Ishikawa (cell line): ENCODE data around the gene GIT1.

Experiments
- EGR1 ChIP-seq: IDR thresholded peaks from 2 replicates; pipeline ENCODE4 v1.6.1; 2012
- NFIC ChIP-seq: IDR thresholded peaks from 2 replicates; pipeline ENCODE4 v1.6.1; 2012
- TAF1 ChIP-seq: IDR thresholded peaks from 2 replicates; pipeline ENCODE4 v1.6.1; 2012; ENCODE audit warnings: low read depth, mild to moderate bottlenecking
- TCF12 ChIP-seq: IDR thresholded peaks from 2 replicates; pipeline ENCODE4 v1.6.1; 2012; ENCODE audit warnings: low read depth
- YY1 ChIP-seq: IDR thresholded peaks from 2 replicates; pipeline ENCODE4 v1.6.1; 2012; ENCODE audit warnings: low read depth
- TF ChIP-seq, protein P1 (sequence below): IDR thresholded peaks from 2 replicates; pipeline ENCODE4 v1.6.1; 2012; ENCODE audit warnings: low read depth, mild to moderate bottlenecking
- TF ChIP-seq, protein P2 (sequence below): IDR thresholded peaks from 2 replicates; pipeline ENCODE4 v1.6.1; 2012

DNA sequence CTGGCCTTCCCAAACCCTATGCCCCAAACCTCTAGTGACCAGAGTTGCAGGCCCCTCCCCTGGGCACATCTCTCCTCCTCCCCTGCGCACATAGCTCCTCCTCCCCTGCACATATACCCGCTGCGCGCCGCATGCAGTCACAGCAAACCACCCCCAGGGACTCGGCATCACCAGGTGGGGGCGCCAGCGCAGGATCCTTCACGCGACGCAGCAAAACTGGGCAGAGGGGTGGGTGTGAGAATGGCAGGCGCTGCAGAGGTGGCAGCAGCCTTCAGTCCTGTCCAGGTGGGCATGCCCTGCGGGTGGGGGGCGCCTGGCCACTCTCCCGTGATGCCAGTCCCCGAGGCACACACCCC is 27.7 kb upstream of the GIT1 start:
- TF ChIP-seq NFIC: no peak
- TF ChIP-seq, protein P1, sequence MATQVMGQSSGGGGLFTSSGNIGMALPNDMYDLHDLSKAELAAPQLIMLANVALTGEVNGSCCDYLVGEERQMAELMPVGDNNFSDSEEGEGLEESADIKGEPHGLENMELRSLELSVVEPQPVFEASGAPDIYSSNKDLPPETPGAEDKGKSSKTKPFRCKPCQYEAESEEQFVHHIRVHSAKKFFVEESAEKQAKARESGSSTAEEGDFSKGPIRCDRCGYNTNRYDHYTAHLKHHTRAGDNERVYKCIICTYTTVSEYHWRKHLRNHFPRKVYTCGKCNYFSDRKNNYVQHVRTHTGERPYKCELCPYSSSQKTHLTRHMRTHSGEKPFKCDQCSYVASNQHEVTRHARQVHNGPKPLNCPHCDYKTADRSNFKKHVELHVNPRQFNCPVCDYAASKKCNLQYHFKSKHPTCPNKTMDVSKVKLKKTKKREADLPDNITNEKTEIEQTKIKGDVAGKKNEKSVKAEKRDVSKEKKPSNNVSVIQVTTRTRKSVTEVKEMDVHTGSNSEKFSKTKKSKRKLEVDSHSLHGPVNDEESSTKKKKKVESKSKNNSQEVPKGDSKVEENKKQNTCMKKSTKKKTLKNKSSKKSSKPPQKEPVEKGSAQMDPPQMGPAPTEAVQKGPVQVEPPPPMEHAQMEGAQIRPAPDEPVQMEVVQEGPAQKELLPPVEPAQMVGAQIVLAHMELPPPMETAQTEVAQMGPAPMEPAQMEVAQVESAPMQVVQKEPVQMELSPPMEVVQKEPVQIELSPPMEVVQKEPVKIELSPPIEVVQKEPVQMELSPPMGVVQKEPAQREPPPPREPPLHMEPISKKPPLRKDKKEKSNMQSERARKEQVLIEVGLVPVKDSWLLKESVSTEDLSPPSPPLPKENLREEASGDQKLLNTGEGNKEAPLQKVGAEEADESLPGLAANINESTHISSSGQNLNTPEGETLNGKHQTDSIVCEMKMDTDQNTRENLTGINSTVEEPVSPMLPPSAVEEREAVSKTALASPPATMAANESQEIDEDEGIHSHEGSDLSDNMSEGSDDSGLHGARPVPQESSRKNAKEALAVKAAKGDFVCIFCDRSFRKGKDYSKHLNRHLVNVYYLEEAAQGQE: no peak
- no peak for TF ChIP-seq YY1
- TF ChIP-seq TAF1: no peak
- TF ChIP-seq TCF12: no peak
- TF ChIP-seq, protein P2, sequence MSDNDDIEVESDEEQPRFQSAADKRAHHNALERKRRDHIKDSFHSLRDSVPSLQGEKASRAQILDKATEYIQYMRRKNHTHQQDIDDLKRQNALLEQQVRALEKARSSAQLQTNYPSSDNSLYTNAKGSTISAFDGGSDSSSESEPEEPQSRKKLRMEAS: peak; percentile 70
- TF ChIP-seq EGR1: no peak
